GM12872 (cell line): Measurements from ENCODE around the gene CLIP2.
A peak's percentile ranks its signal among the peaks of the same experiment; 100 is the strongest.

Experiments
- CTCF ChIP-seq: IDR thresholded peaks from 3 replicates; pipeline ENCODE4 v1.5.1; 2011; ENCODE audit warnings: low read depth, mild to moderate bottlenecking, low read length, moderate library complexity; ENCODE audit not compliant: insufficient read depth

Gene CLIP2

GRCh38 chr7:74400420-74401136, 111.4 kb downstream of the CLIP2 start:
- TF ChIP-seq CTCF = no peak

GRCh38 chr7:74401137-74401859, 112.1 kb downstream of the CLIP2 start:
- TF ChIP-seq CTCF = peak; percentile 99

GRCh38 chr7:74403521-74404387, 114.5 kb downstream of the CLIP2 start:
- TF ChIP-seq CTCF = no peak

GRCh38 chr7:74404388-74404700, 115.1 kb downstream of the CLIP2 start:
- no peak for TF ChIP-seq CTCF

- TF ChIP-seq CTCF = no peak
Measured at GRCh38 chr7:74404741-74405140, 115.5 kb downstream of the CLIP2 start.

GRCh38 chr7:74405191-74405898, 116.1 kb downstream of the CLIP2 start:
- peak; percentile 38; the same call in 2 of the 3 replicates for TF ChIP-seq CTCF
